Measurements from ENCODE around the gene MRPS18A.

Gene MRPS18A

GRCh38 chr6:43679057-43679456 is 8.5 kb downstream of the MRPS18A start:
- H3K4me3 ChIP-seq (ENCODE audit: low read depth, low read length), result no peak overlapping the region
- no peak for TF ChIP-seq CTCF (IDR thresholded peaks at IDR 0.05; ENCODE audit: low read depth, low read length, missing control alignments)
- no peak for DNase-seq (ENCODE audit: low read depth)
- in situ Hi-C loops (cut with HindIII; ENCODE audit: low sequenced_read_pairs), result no loop called here

GRCh38 chr6:43678341-43678740 is 9.2 kb downstream of the MRPS18A start:
- DNase-seq (ENCODE audit: low read depth), result no peak
- no peak overlapping the region for H3K4me3 ChIP-seq (ENCODE audit: low read depth, low read length)
- in situ Hi-C loops (cut with HindIII; ENCODE audit: low sequenced_read_pairs), result no loop called here
- TF ChIP-seq CTCF (IDR thresholded peaks at IDR 0.05; ENCODE audit: low read depth, low read length, missing control alignments), result no peak

GRCh38 chr6:43677759-43678158 is 9.8 kb downstream of the MRPS18A start:
- in situ Hi-C loops (cut with HindIII; ENCODE audit: low sequenced_read_pairs), result no loop called here
- no peak for DNase-seq (ENCODE audit: low read depth)
- no peak overlapping the region for H3K4me3 ChIP-seq (ENCODE audit: low read depth, low read length)
- no peak for TF ChIP-seq CTCF (IDR thresholded peaks at IDR 0.05; ENCODE audit: low read depth, low read length, missing control alignments)

- no peak for TF ChIP-seq CTCF (IDR thresholded peaks at IDR 0.05; ENCODE audit: low read depth, low read length, missing control alignments)
- DNase-seq (ENCODE audit: low read depth), result no peak
- in situ Hi-C loops (cut with HindIII; ENCODE audit: low sequenced_read_pairs), result no loop called here
- H3K4me3 ChIP-seq (ENCODE audit: low read depth, low read length), result no peak overlapping the region
Observed at GRCh38 chr6:43676962-43677606, 10.5 kb downstream of the MRPS18A start.

- in situ Hi-C loops (cut with HindIII; ENCODE audit: low sequenced_read_pairs), result loop anchor here (5.0 kb wide), 1 partner anchor 102 kb away; no protein-coding TSS in a partner anchor
- H3K4me3 ChIP-seq (ENCODE audit: low read depth, low read length), result no peak overlapping the region
- no peak for DNase-seq (ENCODE audit: low read depth)
- TF ChIP-seq CTCF (IDR thresholded peaks at IDR 0.05; ENCODE audit: low read depth, low read length, missing control alignments), result no peak
Observed at GRCh38 chr6:43674921-43675320, 12.7 kb downstream of the MRPS18A start.

GRCh38 chr6:43674291-43674690 is 13.3 kb downstream of the MRPS18A start:
- no peak for DNase-seq (ENCODE audit: low read depth)
- TF ChIP-seq CTCF (IDR thresholded peaks at IDR 0.05; ENCODE audit: low read depth, low read length, missing control alignments), result no peak
- no peak overlapping the region for H3K4me3 ChIP-seq (ENCODE audit: low read depth, low read length)
- in situ Hi-C loops (cut with HindIII; ENCODE audit: low sequenced_read_pairs), result loop anchor here (5.0 kb wide), 1 partner anchor 103 kb away; no protein-coding TSS in a partner anchor
